H1 (cell line): ENCODE measurements around the gene CCDC80. TPM values are rescaled to one million over a fixed set of nuclear protein-coding genes. Genes with fewer than 3 reads are reported as not detected.

Source experiments
- CTCF ChIA-PET: fragments of 300-600 bp; sonication (Branson Sonifier 250); formaldehyde crosslinking; loops from one replicate; lab custom pipeline; 2021; ENCODE audit not compliant: partially characterized antibody; lab: Charles Lee
- POLR2A ChIA-PET: fragments of 300-600 bp; sonication (Branson Sonifier 250); formaldehyde crosslinking; loops from one replicate; lab custom pipeline; 2021; ENCODE audit warnings: inconsistent platforms; ENCODE audit not compliant: partially characterized antibody; lab: Charles Lee
- DNase-seq, 2 experiments: peaks; one replicate each; pipeline versions ENCODE4 v3.0.0 to v3.0.0-alpha.2; 2010 to 2022; ENCODE audit warnings: low spot score in 2 of 2, low read depth in 1 of 2, mixed read lengths in 1 of 2
- FAIRE-seq: peaks from 2 replicates; lab custom pipeline; 2011; peaks lifted over from hg19 to GRCh38; lab: Jason Lieb, UNC
- H2AFZ ChIP-seq: 2 replicates; pipeline ENCODE4 v1.8.1; 2012; ENCODE audit warnings: low read length, inconsistent platforms
- H2AK5ac ChIP-seq: 2 replicates; pipeline ENCODE4 v1.6.1; 2013; ENCODE audit warnings: low read depth, low read length
- H2BK120ac ChIP-seq: replicated peaks from 2 replicates; pipeline ENCODE3; 2013; ENCODE audit warnings: low read depth, low read length, inconsistent platforms
- H2BK12ac ChIP-seq: 2 replicates; pipeline ENCODE4 v1.6.1; 2013; ENCODE audit warnings: low read depth, low read length
- H2BK15ac ChIP-seq: 2 replicates; pipeline ENCODE4 v1.6.1; 2013; ENCODE audit warnings: low read length
- H2BK20ac ChIP-seq: 2 replicates; pipeline ENCODE4 v1.6.1; 2013; ENCODE audit warnings: low read length
- H2BK5ac ChIP-seq: 2 replicates; pipeline ENCODE4 v1.6.1; 2013; ENCODE audit warnings: low read depth, low read length
- H3K14ac ChIP-seq: 2 replicates; pipeline ENCODE4 v1.6.1; 2013; ENCODE audit warnings: inconsistent platforms; ENCODE audit not compliant: insufficient read length
- H3K18ac ChIP-seq: 2 replicates; pipeline ENCODE4 v1.6.1; 2013; ENCODE audit warnings: low read length; ENCODE audit errors: extremely low read depth
- H3K23ac ChIP-seq: 2 replicates; pipeline ENCODE4 v1.6.1; 2013; ENCODE audit warnings: inconsistent platforms; ENCODE audit not compliant: insufficient read length
- H3K23me2 ChIP-seq: 2 replicates; pipeline ENCODE4 v1.6.1; 2013; ENCODE audit warnings: low read depth, low read length
- H3K27ac ChIP-seq: 2 replicates; pipeline ENCODE4 v1.6.1; 2011; ENCODE audit warnings: low read depth, low read length, inconsistent platforms
- H3K27me3 ChIP-seq, 4 experiments: replicated peaks in 1 of 4; 1 replicate in 1 of 4; 2 replicates in 3 of 4; pipeline versions ENCODE4 v1.6.1 to v1.8.1; 2011 to 2013; ENCODE audit warnings: low read length in 3 of 4, mild to moderate bottlenecking in 3 of 4, inconsistent platforms in 2 of 4, mixed read lengths in 2 of 4, moderate library complexity in 1 of 4; ENCODE audit not compliant: control insufficient read depth in 3 of 4, insufficient read depth in 3 of 4; ENCODE audit errors: extremely low read depth in 1 of 4
- H3K36me3 ChIP-seq, 4 experiments: 2 replicates each; pipeline versions ENCODE4 v1.6.1 to v1.8.1; 2011 to 2013; ENCODE audit warnings: mild to moderate bottlenecking in 4 of 4, low read length in 3 of 4, moderate library complexity in 2 of 4, control low read depth in 1 of 4, inconsistent platforms in 1 of 4; ENCODE audit not compliant: insufficient read depth in 4 of 4, control insufficient read depth in 2 of 4
- H3K4ac ChIP-seq: replicated peaks from 2 replicates; pipeline ENCODE3; 2013; ENCODE audit warnings: low read length, low read depth, mixed read lengths, inconsistent platforms; ENCODE audit not compliant: insufficient read length
- H3K4me1 ChIP-seq, 4 experiments: replicated peaks in 1 of 4; 1 replicate in 1 of 4; 2 replicates in 3 of 4; pipeline versions ENCODE4 v1.6.1 to v1.8.1; 2011 to 2013; ENCODE audit warnings: low read length in 3 of 4, inconsistent platforms in 2 of 4, mixed read lengths in 1 of 4; ENCODE audit not compliant: insufficient read depth in 4 of 4, control insufficient read depth in 3 of 4
- H3K4me2 ChIP-seq, 2 experiments: 2 replicates each; pipeline versions ENCODE4 v1.6.1 to v1.8.1; 2011 to 2013; ENCODE audit warnings: low read depth in 2 of 2, low read length in 2 of 2, control low read depth in 1 of 2, inconsistent platforms in 1 of 2, mild to moderate bottlenecking in 1 of 2; ENCODE audit not compliant: insufficient read depth in 1 of 2
- H3K4me3 ChIP-seq, 4 experiments: fragments of 200-600, 300-600 bp in 1 of 4; sonication (generic), shearing (Covaris generic), sonication (Bioruptor Twin) in 1 of 4; 2 replicates each; pipeline versions ENCODE4 v1.5.1 to v1.8.1; 2011 to 2016; ENCODE audit warnings: low read length in 4 of 4, low read depth in 3 of 4, control low read depth in 2 of 4, inconsistent platforms in 2 of 4, mild to moderate bottlenecking in 2 of 4, mixed read lengths in 1 of 4, moderate library complexity in 1 of 4; ENCODE audit not compliant: insufficient read depth in 2 of 4; ENCODE audit errors: extremely low read depth in 1 of 4
- H3K56ac ChIP-seq: replicated peaks from 2 replicates; pipeline ENCODE3; 2013; ENCODE audit warnings: low read depth, mild to moderate bottlenecking, mixed read lengths, low read length, inconsistent platforms; ENCODE audit not compliant: insufficient read length
- H3K79me1 ChIP-seq: 2 replicates; pipeline ENCODE4 v1.6.1; 2013; ENCODE audit warnings: low read depth, low read length, control low read depth
- H3K79me2 ChIP-seq, 2 experiments: 2 replicates each; pipeline versions ENCODE4 v1.6.1 to v1.8.1; 2012 to 2013; ENCODE audit warnings: low read length in 2 of 2, mild to moderate bottlenecking in 2 of 2, inconsistent platforms in 1 of 2; ENCODE audit not compliant: insufficient read depth in 2 of 2, control insufficient read depth in 1 of 2
- H3K9ac ChIP-seq, 4 experiments: replicated peaks in 1 of 4; 1 replicate in 1 of 4; 2 replicates in 3 of 4; pipeline versions ENCODE4 v1.6.1 to v1.8.1; 2011 to 2013; ENCODE audit warnings: low read depth in 3 of 4, low read length in 3 of 4, control low read depth in 2 of 4, mild to moderate bottlenecking in 2 of 4, moderate library complexity in 2 of 4, inconsistent platforms in 1 of 4; ENCODE audit errors: extremely low read depth in 1 of 4
- H3K9me3 ChIP-seq, 2 experiments: 2 replicates each; pipeline versions ENCODE4 v1.6.1 to v1.8.1; 2012 to 2013; ENCODE audit warnings: mild to moderate bottlenecking in 2 of 2, moderate library complexity in 2 of 2, control low read depth in 1 of 2, inconsistent platforms in 1 of 2, low read depth in 1 of 2, low read length in 1 of 2, mixed read lengths in 1 of 2; ENCODE audit not compliant: insufficient read depth in 2 of 2
- H4K20me1 ChIP-seq, 2 experiments: replicated peaks in 1 of 2; 2 replicates each; pipeline versions ENCODE3 to v1.8.1; 2011 to 2013; ENCODE audit warnings: inconsistent platforms in 2 of 2, low read length in 2 of 2, mild to moderate bottlenecking in 1 of 2; ENCODE audit not compliant: insufficient read depth in 2 of 2, control insufficient read depth in 1 of 2
- H4K5ac ChIP-seq: 2 replicates; pipeline ENCODE4 v1.6.1; 2013; ENCODE audit warnings: low read length, low read depth, mixed read lengths, inconsistent platforms; ENCODE audit not compliant: insufficient read length
- H4K8ac ChIP-seq: 2 replicates; pipeline ENCODE4 v1.8.0; 2013; ENCODE audit warnings: mild to moderate bottlenecking, moderate library complexity, low read length, inconsistent platforms; ENCODE audit not compliant: insufficient read depth; ENCODE audit errors: extremely low read depth
- H4K91ac ChIP-seq: replicated peaks from 2 replicates; pipeline ENCODE3; 2013; ENCODE audit warnings: low read length, mixed read lengths, inconsistent platforms; ENCODE audit not compliant: insufficient read length
- ASH2L ChIP-seq: fragments of 200-600, 300-600 bp; sonication (generic); IDR thresholded peaks from one replicate; pipeline ENCODE4 v1.7.1; 2017; ENCODE audit warnings: low read length
- BACH1 ChIP-seq: IDR thresholded peaks from 2 replicates; pipeline ENCODE4 v1.6.1; 2012; ENCODE audit warnings: low read length, improper control_type of control experiment
- CTBP2 ChIP-seq: IDR thresholded peaks from 2 replicates; pipeline ENCODE4 v1.7.0; 2011; ENCODE audit warnings: borderline replicate concordance, mild to moderate bottlenecking, moderate library complexity, mixed read lengths, low read length; ENCODE audit not compliant: insufficient read depth, insufficient read length
- JUND ChIP-seq: IDR thresholded peaks from 2 replicates; pipeline ENCODE4 v1.6.1; 2011; ENCODE audit warnings: mild to moderate bottlenecking, improper control_type of control experiment, low read length
- KDM5A ChIP-seq: fragments of 200-600 bp; IDR thresholded peaks from 2 replicates; pipeline ENCODE4 v1.7.1; 2012; ENCODE audit warnings: mild to moderate bottlenecking, low read length, inconsistent platforms, mixed read lengths
- PHF8 ChIP-seq: fragments of 200-600 bp; sonication (generic); conservative IDR thresholded peaks from 2 replicates; pipeline ENCODE4 v1.7.1; 2012; ENCODE audit warnings: low read depth, mild to moderate bottlenecking, inconsistent platforms, low read length, moderate library complexity
- SIX5 ChIP-seq: IDR thresholded peaks from 2 replicates; pipeline ENCODE4 v1.6.1; 2011; ENCODE audit warnings: mild to moderate bottlenecking, low read depth, low read length
- SP4 ChIP-seq: IDR thresholded peaks from 2 replicates; pipeline ENCODE4 v1.6.1; 2012; ENCODE audit warnings: low read length, inconsistent platforms
- TEAD4 ChIP-seq: IDR thresholded peaks from 2 replicates; pipeline ENCODE4 v1.6.1; 2012; ENCODE audit warnings: low read depth, low read length, inconsistent platforms, mixed read lengths
- YY1 ChIP-seq: IDR thresholded peaks from 2 replicates; pipeline ENCODE4 v1.6.1; 2011; ENCODE audit warnings: low read depth, mild to moderate bottlenecking, low read length
- polyA plus RNA-seq, 7 experiments: library from polyadenylated mRNA; depleted of rRNA in 3 of 7; stranded (reverse) in 5 of 7; unstranded in 2 of 7; fragments of >200 nt in 5 of 7; fragments of 200-250 nt in 2 of 7; gene quantifications; 1 replicate in 5 of 7; 2 replicates in 1 of 7; 4 replicates in 1 of 7; pipeline versions ENCODE4 v1.2.1 to v1.2.3, GENCODE V29; 2011 to 2013; ENCODE audit warnings: missing spikeins in 2 of 7, mixed read lengths in 2 of 7
- total RNA-seq: library from RNA; stranded (reverse); fragmentation: NEBNext Ultra II Directional; extraction: Animal tissue kit (Norgen Biotek cat#: 25700); gene quantifications from 2 replicates; pipeline ENCODE4 v1.2.1, GENCODE V29; 2021

CCDC80 gene
- total and polyA plus RNA-seq, 2 of the 8 experiments (the other 6 are each of a cell fraction or from before 2014, with no cell fraction given), result 1.1 to 12.9 TPM

DNA sequence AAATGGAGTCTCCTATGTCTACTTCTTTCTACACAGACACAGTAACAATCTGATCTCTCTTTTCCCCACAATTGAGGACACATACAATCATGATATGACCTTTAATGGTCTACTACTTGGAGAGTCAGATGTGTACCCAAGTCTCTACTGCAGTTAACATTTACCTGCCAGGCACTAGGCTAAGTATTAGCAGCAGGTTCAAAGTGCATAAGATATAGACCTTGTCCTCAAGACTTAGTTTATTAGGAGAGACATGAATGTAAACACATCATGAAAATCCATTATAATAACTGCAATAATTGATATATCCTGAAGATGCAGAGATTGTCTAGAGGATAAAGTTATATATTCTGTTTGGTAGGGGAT, 76.0 kb downstream of the CCDC80 start:
- Histone ChIP-seq H3K23me2 (peaks cover 11% of the 10 kb centered on the region), H2AK5ac (no peak overlapping the region), H3K27me3 (no peaks in the 10 kb centered on the region), H4K8ac (no peak overlapping the region), H3K9ac (no peak overlapping the region), H3K23ac (no peak overlapping the region), H3K14ac (no peak overlapping the region), H3K9me3 (no peaks in the 10 kb centered on the region), H2BK12ac (no peak overlapping the region), H3K4me1 (no peaks in the 10 kb centered on the region; a peak in 1 of 7 replicates), H3K79me2 (peaks cover 0 to 21% of the 10 kb centered on the region in 2 experiments; a peak in 3 of 4 replicates), H2BK5ac (no peak overlapping the region), H3K18ac (no peak overlapping the region), H2BK120ac (no peak overlapping the region), H2AFZ (no peak overlapping the region), H3K4ac (no peak overlapping the region), H4K20me1 (no peaks in the 10 kb centered on the region), H4K91ac (no peak overlapping the region), H2BK15ac (no peak overlapping the region), H3K56ac (no peak overlapping the region), H4K5ac (no peak overlapping the region), H3K27ac (no peak overlapping the region), H3K36me3 (peaks cover 0 to 17% (median 8%) of the 10 kb centered on the region in 4 experiments; a peak in 5 of 8 replicates), H3K4me3 (no peak overlapping the region), H3K4me2 (peak overlapping the region; percentile 8 to 64; a peak in 2 of 4 replicates), H3K79me1 (no peaks in the 10 kb centered on the region; the same call in 1 of the 2 replicates), H2BK20ac (no peak overlapping the region)
- no peak for FAIRE-seq
- ChIA-PET POLR2A (no interaction called here), CTCF (interaction anchor here (1.3 to 1.4 kb wide), 2 partner anchors 17 to 38 kb away, joined by 4 to 6 read pairs; no protein-coding TSS in a partner anchor)
- DNase-seq, result no peak
- TF ChIP-seq ASH2L (no peak), PHF8 (no peak), JUND (no peak), BACH1 (no peak), SIX5 (no peak), YY1 (no peak), TEAD4 (no peak), KDM5A (no peak), SP4 (no peak), CTBP2 (no peak)
